ENCODE data around the gene ZNF577.

ZNF577 gene

DNA sequence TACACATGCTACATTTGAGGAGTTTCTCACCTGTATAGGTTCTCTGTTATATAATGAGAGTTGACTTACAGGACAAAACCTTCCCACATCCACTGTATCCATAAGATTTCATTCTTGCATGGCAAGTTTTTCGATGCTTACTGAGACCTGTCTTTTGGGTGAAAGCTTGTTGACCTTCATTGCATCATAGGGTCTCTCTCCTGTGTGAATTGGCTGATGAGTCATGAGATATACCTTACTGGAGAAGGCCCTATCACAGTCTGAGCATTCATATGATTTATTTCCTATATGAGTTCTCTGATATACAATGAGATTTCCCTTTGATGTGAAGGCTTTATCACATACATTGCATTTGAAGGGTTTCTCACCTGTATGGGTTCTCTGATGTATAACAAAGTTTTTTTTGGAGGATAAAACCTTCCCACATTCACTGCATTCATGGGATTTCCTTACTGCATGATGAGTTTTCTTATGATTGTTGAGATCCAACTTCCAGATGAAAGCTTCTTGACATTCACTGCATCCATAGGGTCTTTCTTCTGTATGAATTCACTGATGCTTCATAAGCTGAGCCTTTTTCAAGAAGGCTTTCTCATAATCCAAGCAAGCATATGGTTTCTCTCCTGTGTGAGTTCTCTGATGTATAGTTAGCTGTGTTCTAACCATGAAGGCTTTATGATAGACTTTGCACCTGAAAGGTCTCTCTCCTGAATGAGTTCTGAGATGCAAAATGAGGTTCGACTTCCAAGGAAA is 25.7 kb downstream of the ZNF577 start:
- 97% methylated on average over 2 of the region's 2 CpGs for WGBS
- Histone ChIP-seq H3K9ac (ENCODE audit: low read depth, low read length) (no peak overlapping the region), H3K4me3 (ENCODE audit: low read length) (0 out of 2 replicates have a peak overlapping the region, but pooled peaks have one; percentile 20), H3K4me1 (ENCODE audit: insufficient read depth, low read length) (no peaks in the 10 kb centered on the region), H3K27ac (ENCODE audit: low read depth, low read length) (no peak overlapping the region), H3K27me3 (ENCODE audit: insufficient read depth, low read length) (no peaks in the 10 kb centered on the region), H3K36me3 (ENCODE audit: insufficient read depth, low read length) (peaks cover 86% of the 10 kb centered on the region), H3K9me3 (ENCODE audit: insufficient read depth, low read depth, low read length) (peaks cover 98% of the 10 kb centered on the region)

DNA sequence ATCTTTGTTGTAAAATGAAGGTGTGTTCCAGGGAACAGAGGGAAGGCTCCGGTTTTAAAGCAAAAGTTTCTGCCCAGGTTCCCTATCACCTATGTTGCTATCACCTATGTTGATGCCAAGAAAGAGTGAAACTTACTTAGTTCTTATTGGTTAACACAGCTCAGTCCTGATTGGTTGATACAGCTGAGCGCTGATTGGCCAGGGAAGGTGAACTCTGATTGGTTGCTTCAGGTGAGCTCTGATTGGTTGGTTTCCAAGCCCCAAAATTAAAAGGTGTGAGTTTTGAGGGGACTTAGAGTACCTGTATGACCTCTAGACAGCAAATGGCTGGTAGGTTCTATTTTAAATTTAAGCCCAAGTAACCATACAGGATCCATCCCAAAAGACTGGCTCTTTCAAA is 50.6 kb downstream of the ZNF577 start:
- H3K9ac ChIP-seq (ENCODE audit: low read depth, low read length): no peak overlapping the region
- H3K4me1 ChIP-seq (ENCODE audit: insufficient read depth, low read length): no peaks in the 10 kb centered on the region
- peaks cover 43% of the 10 kb centered on the region for H3K9me3 ChIP-seq (ENCODE audit: insufficient read depth, low read depth, low read length)
- H3K27me3 ChIP-seq (ENCODE audit: insufficient read depth, low read length): no peaks in the 10 kb centered on the region
- 82% methylated on average over 2 of the region's 2 CpGs for WGBS
- H3K4me3 ChIP-seq (ENCODE audit: low read length): no peak overlapping the region
- no peak overlapping the region for H3K27ac ChIP-seq (ENCODE audit: low read depth, low read length)
- no peaks in the 10 kb centered on the region for H3K36me3 ChIP-seq (ENCODE audit: insufficient read depth, low read length)

DNA sequence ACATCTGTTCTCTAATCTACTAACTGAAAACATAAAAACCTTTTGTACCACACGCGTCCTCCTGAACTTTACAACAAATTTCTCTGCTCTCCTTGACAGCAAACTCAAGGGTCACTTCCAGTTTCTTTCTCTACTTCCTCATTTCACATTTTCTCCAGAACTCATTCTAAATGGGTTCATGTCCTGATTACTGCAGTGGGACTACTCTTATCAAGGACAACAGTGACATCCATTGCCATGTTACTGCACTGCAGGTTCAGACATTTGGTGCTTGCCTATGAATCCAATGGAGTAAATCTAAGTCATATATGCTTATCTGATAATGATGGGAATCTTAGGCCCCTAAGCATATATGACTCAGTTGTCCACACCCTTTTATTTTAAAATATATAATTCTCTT is 57.5 kb downstream of the ZNF577 start:
- Histone ChIP-seq H3K9ac (ENCODE audit: low read depth, low read length) (no peak overlapping the region), H3K4me3 (ENCODE audit: low read length) (no peak overlapping the region), H3K27me3 (ENCODE audit: insufficient read depth, low read length) (no peaks in the 10 kb centered on the region), H3K9me3 (ENCODE audit: insufficient read depth, low read depth, low read length) (peaks cover 61% of the 10 kb centered on the region), H3K4me1 (ENCODE audit: insufficient read depth, low read length) (no peaks in the 10 kb centered on the region), H3K36me3 (ENCODE audit: insufficient read depth, low read length) (no peaks in the 10 kb centered on the region), H3K27ac (ENCODE audit: low read depth, low read length) (no peak overlapping the region)
- 92% methylated on average over 2 of the region's 2 CpGs for WGBS

DNA sequence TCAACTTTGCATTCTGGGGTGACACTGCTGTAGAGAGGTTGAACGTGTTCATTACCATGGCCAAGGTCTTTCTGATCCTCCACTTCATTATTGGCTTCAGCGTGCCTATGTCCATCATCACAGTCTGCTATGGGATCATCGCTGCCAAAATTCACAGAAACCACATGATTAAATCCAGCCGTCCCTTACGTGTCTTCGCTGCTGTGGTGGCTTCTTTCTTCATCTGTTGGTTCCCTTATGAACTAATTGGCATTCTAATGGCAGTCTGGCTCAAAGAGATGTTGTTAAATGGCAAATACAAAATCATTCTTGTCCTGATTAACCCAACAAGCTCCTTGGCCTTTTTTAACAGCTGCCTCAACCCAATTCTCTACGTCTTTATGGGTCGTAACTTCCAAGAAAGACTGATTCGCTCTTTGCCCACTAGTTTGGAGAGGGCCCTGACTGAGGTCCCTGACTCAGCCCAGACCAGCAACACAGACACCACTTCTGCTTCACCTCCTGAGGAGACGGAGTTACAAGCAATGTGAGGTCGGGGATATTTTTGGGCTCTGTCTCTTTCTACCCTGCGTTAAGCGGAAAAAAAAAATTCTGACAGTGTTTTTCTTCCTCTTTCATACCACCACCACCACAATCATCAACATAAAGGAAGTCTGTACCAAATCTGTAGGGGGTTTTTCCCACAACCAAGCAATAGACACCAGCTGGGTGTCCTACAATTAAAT is 63.3 kb downstream of the ZNF577 start:
- no peaks in the 10 kb centered on the region for H3K36me3 ChIP-seq (ENCODE audit: insufficient read depth, low read length)
- no peak overlapping the region for H3K4me3 ChIP-seq (ENCODE audit: low read length)
- no peaks in the 10 kb centered on the region for H3K27me3 ChIP-seq (ENCODE audit: insufficient read depth, low read length)
- H3K9ac ChIP-seq (ENCODE audit: low read depth, low read length): no peak overlapping the region
- no peak overlapping the region for H3K27ac ChIP-seq (ENCODE audit: low read depth, low read length)
- H3K4me1 ChIP-seq (ENCODE audit: insufficient read depth, low read length): no peaks in the 10 kb centered on the region
- WGBS: 91% methylated on average over 13 of the region's 13 CpGs
- H3K9me3 ChIP-seq (ENCODE audit: insufficient read depth, low read depth, low read length): peaks cover 67% of the 10 kb centered on the region

DNA sequence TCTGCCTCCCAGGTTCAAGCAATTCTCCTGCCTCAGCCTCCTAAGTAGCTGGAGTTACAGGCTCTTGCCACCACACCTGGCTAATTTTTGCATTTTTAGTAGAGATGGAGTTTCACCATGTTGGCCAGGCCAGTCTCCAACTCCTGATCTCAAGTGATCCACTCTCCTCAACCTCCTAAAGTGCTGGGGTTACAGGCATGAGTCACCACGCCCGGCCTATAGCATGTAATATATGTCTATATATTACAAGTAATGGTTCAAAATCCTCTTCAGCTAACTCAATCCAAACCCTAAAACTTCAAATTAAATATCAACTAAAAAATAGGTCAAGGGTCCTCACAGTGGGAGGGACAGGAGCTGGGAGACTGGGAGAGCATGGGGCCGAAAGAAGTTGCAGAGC is 64.8 kb downstream of the ZNF577 start:
- Histone ChIP-seq H3K4me1 (ENCODE audit: insufficient read depth, low read length) (no peaks in the 10 kb centered on the region), H3K9me3 (ENCODE audit: insufficient read depth, low read depth, low read length) (peaks cover 52% of the 10 kb centered on the region), H3K27me3 (ENCODE audit: insufficient read depth, low read length) (no peaks in the 10 kb centered on the region), H3K4me3 (ENCODE audit: low read length) (no peak overlapping the region), H3K9ac (ENCODE audit: low read depth, low read length) (no peak overlapping the region), H3K27ac (ENCODE audit: low read depth, low read length) (no peak overlapping the region), H3K36me3 (ENCODE audit: insufficient read depth, low read length) (no peaks in the 10 kb centered on the region)
- WGBS: 93% methylated on average over 1 of the region's 3 CpGs

DNA sequence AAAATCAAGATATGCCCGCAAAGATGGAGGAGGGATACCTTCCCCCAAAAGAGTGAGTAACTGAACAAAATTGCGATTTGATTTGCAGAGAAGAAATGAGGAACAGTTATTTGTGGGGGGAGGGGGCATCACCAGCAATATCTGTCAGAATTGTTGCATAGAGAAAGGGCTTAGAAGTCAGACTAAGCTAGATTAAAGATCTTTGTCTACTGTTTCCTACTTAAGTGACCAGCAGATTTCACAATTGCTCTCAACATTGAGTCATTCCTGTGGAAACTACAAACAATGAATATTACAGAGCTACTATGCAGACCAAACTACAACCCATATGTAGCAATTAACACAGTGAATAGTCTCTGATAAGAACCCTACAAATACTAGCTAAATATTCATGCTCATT is 65.4 kb downstream of the ZNF577 start:
- no peak overlapping the region for H3K9ac ChIP-seq (ENCODE audit: low read depth, low read length)
- peaks cover 46% of the 10 kb centered on the region for H3K9me3 ChIP-seq (ENCODE audit: insufficient read depth, low read depth, low read length)
- no peaks in the 10 kb centered on the region for H3K27me3 ChIP-seq (ENCODE audit: insufficient read depth, low read length)
- no peaks in the 10 kb centered on the region for H3K36me3 ChIP-seq (ENCODE audit: insufficient read depth, low read length)
- no peaks in the 10 kb centered on the region for H3K4me1 ChIP-seq (ENCODE audit: insufficient read depth, low read length)
- 93% methylated on average over 2 of the region's 2 CpGs for WGBS
- H3K4me3 ChIP-seq (ENCODE audit: low read length): no peak overlapping the region
- no peak overlapping the region for H3K27ac ChIP-seq (ENCODE audit: low read depth, low read length)

DNA sequence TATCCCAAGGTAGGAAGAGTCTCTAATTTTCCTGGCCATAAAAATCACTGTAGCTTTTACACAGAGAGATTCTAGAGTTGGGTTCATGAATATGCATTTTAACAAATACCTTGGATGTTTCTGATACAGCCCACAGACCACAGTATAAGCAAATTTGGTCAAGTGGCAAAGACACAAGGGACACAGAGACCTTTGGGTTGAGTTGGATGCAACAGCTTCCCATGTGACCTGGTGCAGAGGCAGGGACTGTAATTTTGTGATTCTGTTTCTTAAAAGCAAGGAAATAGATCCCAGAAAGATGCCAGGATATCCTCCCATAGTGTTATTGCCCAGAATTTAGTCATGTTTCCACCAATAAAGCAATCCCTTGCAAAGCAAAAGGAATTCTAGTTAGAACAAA is 65.8 kb downstream of the ZNF577 start:
- Histone ChIP-seq H3K9ac (ENCODE audit: low read depth, low read length) (no peak overlapping the region), H3K27ac (ENCODE audit: low read depth, low read length) (no peak overlapping the region), H3K4me1 (ENCODE audit: insufficient read depth, low read length) (no peaks in the 10 kb centered on the region), H3K27me3 (ENCODE audit: insufficient read depth, low read length) (no peaks in the 10 kb centered on the region), H3K9me3 (ENCODE audit: insufficient read depth, low read depth, low read length) (peaks cover 42% of the 10 kb centered on the region), H3K4me3 (ENCODE audit: low read length) (no peak overlapping the region), H3K36me3 (ENCODE audit: insufficient read depth, low read length) (no peaks in the 10 kb centered on the region)

DNA sequence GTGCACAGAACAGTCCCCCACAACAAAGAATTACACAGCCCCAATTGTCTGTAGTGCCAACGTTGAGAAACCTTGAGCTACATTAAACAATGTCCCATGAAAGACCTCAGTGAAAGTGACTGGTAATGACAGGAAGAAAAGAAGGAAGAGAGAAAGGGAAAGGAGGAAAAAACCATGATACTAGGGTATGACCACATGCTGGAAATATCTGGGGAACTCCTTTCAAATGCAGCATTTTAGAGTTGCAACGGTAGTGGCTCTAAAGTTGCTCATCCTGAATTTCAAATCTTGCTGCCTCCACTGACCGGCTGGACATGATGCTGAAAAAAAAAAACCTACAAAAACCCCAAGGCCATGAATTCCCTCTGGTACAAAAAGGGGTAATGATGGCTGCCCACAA is 66.3 kb downstream of the ZNF577 start:
- 80% methylated on average over 3 of the region's 3 CpGs for WGBS
- peaks cover 38% of the 10 kb centered on the region for H3K9me3 ChIP-seq (ENCODE audit: insufficient read depth, low read depth, low read length)
- no peak overlapping the region for H3K27ac ChIP-seq (ENCODE audit: low read depth, low read length)
- no peaks in the 10 kb centered on the region for H3K4me1 ChIP-seq (ENCODE audit: insufficient read depth, low read length)
- H3K4me3 ChIP-seq (ENCODE audit: low read length): no peak overlapping the region
- no peaks in the 10 kb centered on the region for H3K27me3 ChIP-seq (ENCODE audit: insufficient read depth, low read length)
- no peak overlapping the region for H3K9ac ChIP-seq (ENCODE audit: low read depth, low read length)
- no peaks in the 10 kb centered on the region for H3K36me3 ChIP-seq (ENCODE audit: insufficient read depth, low read length)

Data from HUES64 (cell line).